Measurements from ENCODE around the gene NALF2.

Gene NALF2

DNA sequence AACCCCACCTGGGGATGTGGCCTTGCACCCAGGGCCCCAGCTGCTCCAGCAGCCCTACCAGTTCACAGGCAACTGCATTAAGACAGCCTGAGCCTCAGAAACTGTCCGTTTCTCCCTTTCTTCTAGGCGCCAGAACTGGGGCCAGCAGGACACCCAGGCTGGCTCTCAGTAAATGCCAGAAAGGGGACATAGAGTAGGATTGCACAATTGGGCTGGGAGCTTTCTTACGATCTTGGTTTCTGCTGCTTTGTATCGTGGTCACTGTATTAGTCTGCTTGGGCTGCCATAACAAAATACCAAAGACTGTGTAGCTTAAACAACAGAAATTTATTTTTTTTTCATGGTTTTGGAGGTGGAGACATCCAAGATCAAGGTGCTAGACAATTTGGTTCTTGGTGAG lies 48.4 kb downstream of the NALF2 start:
- no peaks in the 10 kb centered on the region for H3K27me3 ChIP-seq (ENCODE audit: insufficient read depth, low read length, poor library complexity, severe bottlenecking)
- TF ChIP-seq, protein P1, sequence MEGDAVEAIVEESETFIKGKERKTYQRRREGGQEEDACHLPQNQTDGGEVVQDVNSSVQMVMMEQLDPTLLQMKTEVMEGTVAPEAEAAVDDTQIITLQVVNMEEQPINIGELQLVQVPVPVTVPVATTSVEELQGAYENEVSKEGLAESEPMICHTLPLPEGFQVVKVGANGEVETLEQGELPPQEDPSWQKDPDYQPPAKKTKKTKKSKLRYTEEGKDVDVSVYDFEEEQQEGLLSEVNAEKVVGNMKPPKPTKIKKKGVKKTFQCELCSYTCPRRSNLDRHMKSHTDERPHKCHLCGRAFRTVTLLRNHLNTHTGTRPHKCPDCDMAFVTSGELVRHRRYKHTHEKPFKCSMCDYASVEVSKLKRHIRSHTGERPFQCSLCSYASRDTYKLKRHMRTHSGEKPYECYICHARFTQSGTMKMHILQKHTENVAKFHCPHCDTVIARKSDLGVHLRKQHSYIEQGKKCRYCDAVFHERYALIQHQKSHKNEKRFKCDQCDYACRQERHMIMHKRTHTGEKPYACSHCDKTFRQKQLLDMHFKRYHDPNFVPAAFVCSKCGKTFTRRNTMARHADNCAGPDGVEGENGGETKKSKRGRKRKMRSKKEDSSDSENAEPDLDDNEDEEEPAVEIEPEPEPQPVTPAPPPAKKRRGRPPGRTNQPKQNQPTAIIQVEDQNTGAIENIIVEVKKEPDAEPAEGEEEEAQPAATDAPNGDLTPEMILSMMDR (conservative IDR thresholded peaks at IDR 0.05; ENCODE audit: low read length) = no peak
- no peak for TF ChIP-seq EZH2phosphoT487 (IDR thresholded peaks at IDR 0.05; ENCODE audit: borderline replicate concordance)
- no peaks in the 10 kb centered on the region for H4K20me1 ChIP-seq (ENCODE audit: insufficient read depth, low read length, poor library complexity, severe bottlenecking)
- H3K4me1 ChIP-seq (ENCODE audit: insufficient read depth, low read length, poor library complexity, severe bottlenecking) = no peaks in the 10 kb centered on the region
- H3K9me3 ChIP-seq (ENCODE audit: insufficient read depth, low read depth, low read length) = no peaks in the 10 kb centered on the region; the same call in 1 of the 2 replicates
- no peaks in the 10 kb centered on the region for H3K79me2 ChIP-seq (ENCODE audit: insufficient read depth, low read length)
- H3K9ac ChIP-seq (ENCODE audit: low read depth, low read length, poor library complexity, severe bottlenecking) = no peak overlapping the region
- H3K9me2 ChIP-seq (replicated peaks; ENCODE audit: low read depth, low read length) = no peaks in the 10 kb centered on the region
- no peak overlapping the region for H3K4me2 ChIP-seq (ENCODE audit: low read depth, low read length, poor library complexity, severe bottlenecking)
- no peak overlapping the region for H3K4me3 ChIP-seq (ENCODE audit: low read length, poor library complexity, severe bottlenecking)
- no peaks in the 10 kb centered on the region for H3F3A ChIP-seq (ENCODE audit: low read depth)
- no peak overlapping the region for H2AFZ ChIP-seq (ENCODE audit: low read length)
- no peaks in the 10 kb centered on the region for H3K36me3 ChIP-seq (ENCODE audit: insufficient read depth, low read length)

Data from Loucy (cell line).